ENCODE measurements around the gene SLC43A3. TPM values are rescaled to one million over a fixed set of nuclear protein-coding genes. Genes with fewer than 3 reads are reported as not detected.
A peak's percentile ranks its signal among the peaks of the same experiment; 100 is the strongest.
"Not testable (repeated sequence)": the region's sequence is repeated elsewhere in the genome, so short reads cannot be mapped to it uniquely, and the experiment has no call there.

The SLC43A3 gene
- total RNA-seq, 2 donors from 2014 or later, result 68.9 to 247 TPM

- Mint-ChIP-seq H3K9me3 (no peaks in the 10 kb centered on the region), H3K36me3 (no peaks in the 10 kb centered on the region), H3K27ac (no peak overlapping the region)
- DNase-seq (ENCODE audit: low spot score in 2 of 2) (no peak), ATAC-seq (no peak)
Observed at GRCh38 chr11:57461841-57462489, 35.0 kb upstream of the SLC43A3 start.

GRCh38 chr11:57460758-57461749 lies 34.1 kb upstream of the SLC43A3 start:
- Mint-ChIP-seq H3K36me3 (no peaks in the 10 kb centered on the region), H3K27ac (no peak overlapping the region), H3K9me3 (no peaks in the 10 kb centered on the region)
- DNase-seq (ENCODE audit: low spot score in 2 of 2) (no peak), ATAC-seq (no peak)

- H3K27ac Mint-ChIP-seq, result no peak within 1 kb of the TSS
- ATAC-seq (peak; percentile 61 to 70), DNase-seq (ENCODE audit: low spot score in 2 of 2) (peak in 1 of 2 donors; percentile 64)
- no peaks in the 10 kb centered on the region for H3K36me3 Mint-ChIP-seq
- no peaks in the 10 kb centered on the region for H3K9me3 Mint-ChIP-seq
Observed at GRCh38 chr11:57460022-57460757, 33.3 kb upstream of the SLC43A3 start, which contains the start of gene RTN4RL2. Gene RTN4RL2 (plus strand): TSS chr11:57460528. CDS start chr11:57460866, 338 bp downstream.

GRCh38 chr11:57459164-57460021 lies 32.5 kb upstream of the SLC43A3 start:
- ATAC-seq, result peak; percentile 2 to 31
- DNase-seq (ENCODE audit: low spot score in 2 of 2), result no peak
- H3K36me3 Mint-ChIP-seq, result no peaks in the 10 kb centered on the region
- peak overlapping the region; percentile 2 to 57 for H3K27ac Mint-ChIP-seq
- H3K9me3 Mint-ChIP-seq, result no peaks in the 10 kb centered on the region

- Mint-ChIP-seq H3K27ac (peak overlapping the region; percentile 2 to 57), H3K36me3 (no peaks in the 10 kb centered on the region), H3K9me3 (no peaks in the 10 kb centered on the region)
- DNase-seq (ENCODE audit: low spot score in 2 of 2), result peak in 1 of 2 donors; percentile 68
- peak; percentile 23 to 27 for ATAC-seq
Observed at GRCh38 chr11:57458410-57459163, 31.7 kb upstream of the SLC43A3 start.

- Mint-ChIP-seq H3K36me3 (no peaks in the 10 kb centered on the region), H3K27ac (no peak overlapping the region)
- ATAC-seq, result peak; percentile 16 to 30
Observed at GRCh38 chr11:57458060-57458409, 31.1 kb upstream of the SLC43A3 start.

GRCh38 chr11:57457643-57458023 lies 30.7 kb upstream of the SLC43A3 start:
- no peak for DNase-seq (ENCODE audit: low spot score in 2 of 2)
- no peaks in the 10 kb centered on the region for H3K9me3 Mint-ChIP-seq
- H3K36me3 Mint-ChIP-seq, result no peaks in the 10 kb centered on the region
- H3K27ac Mint-ChIP-seq, result no peak overlapping the region
- peak; percentile 16 to 23 for ATAC-seq

More at GRCh38 chr11:57458060-57458409, 31.1 kb upstream of the SLC43A3 start:
- H3K9me3 Mint-ChIP-seq, result no peaks in the 10 kb centered on the region
- no peak for DNase-seq (ENCODE audit: low spot score in 2 of 2)

- Mint-ChIP-seq H3K36me3 (no peaks in the 10 kb centered on the region), H3K27ac (no peak overlapping the region), H3K9me3 (no peaks in the 10 kb centered on the region)
- ATAC-seq (peak; percentile 43 to 64), DNase-seq (ENCODE audit: low spot score in 2 of 2) (peak; percentile 80 to 83)
Observed at GRCh38 chr11:57456960-57457642, 30.2 kb upstream of the SLC43A3 start.

GRCh38 chr11:57453543-57454177 lies 26.7 kb upstream of the SLC43A3 start:
- ATAC-seq, result no peak
- no peaks in the 10 kb centered on the region for H3K9me3 Mint-ChIP-seq
- no peak for DNase-seq (ENCODE audit: low spot score in 2 of 2)
- no peak overlapping the region for H3K27ac Mint-ChIP-seq
- H3K36me3 Mint-ChIP-seq, result no peaks in the 10 kb centered on the region

GRCh38 chr11:57446055-57446454 lies 19.1 kb upstream of the SLC43A3 start:
- no peak for ATAC-seq
- no peak for DNase-seq (ENCODE audit: low spot score in 2 of 2)
- H3K36me3 Mint-ChIP-seq, result no peaks in the 10 kb centered on the region
- no peak overlapping the region for H3K27ac Mint-ChIP-seq
- H3K9me3 Mint-ChIP-seq, result no peaks in the 10 kb centered on the region

GRCh38 chr11:57445122-57445394 lies 18.1 kb upstream of the SLC43A3 start:
- H3K27ac Mint-ChIP-seq; H3K9me3 Mint-ChIP-seq; DNase-seq (ENCODE audit: low spot score in 2 of 2); H3K36me3 Mint-ChIP-seq; ATAC-seq: not testable (repeated sequence)

GRCh38 chr11:57444362-57445121 lies 17.6 kb upstream of the SLC43A3 start:
- no peak for DNase-seq (ENCODE audit: low spot score in 2 of 2)

GRCh38 chr11:57440744-57441414 lies 14.0 kb upstream of the SLC43A3 start:
- Mint-ChIP-seq H3K27ac (no peak overlapping the region), H3K36me3 (no peaks in the 10 kb centered on the region), H3K9me3 (no peaks in the 10 kb centered on the region)
- ATAC-seq (no peak), DNase-seq (ENCODE audit: low spot score in 2 of 2) (no peak)

More at GRCh38 chr11:57444362-57445121, 17.6 kb upstream of the SLC43A3 start:
- Mint-ChIP-seq H3K36me3 (no peaks in the 10 kb centered on the region), H3K9me3 (no peaks in the 10 kb centered on the region), H3K27ac (no peak overlapping the region)
- no peak for ATAC-seq

- Mint-ChIP-seq H3K36me3 (no peaks in the 10 kb centered on the region), H3K27ac (no peak overlapping the region), H3K9me3 (no peaks in the 10 kb centered on the region)
- ATAC-seq (no peak), DNase-seq (ENCODE audit: low spot score in 2 of 2) (no peak)
Observed at GRCh38 chr11:57439786-57440185, 12.9 kb upstream of the SLC43A3 start.
